H7 (cell line): ENCODE data around the gene LITAF. TPM values are rescaled to one million over a fixed set of nuclear protein-coding genes. Genes with fewer than 3 reads are reported as not detected.
A peak's percentile ranks its signal among the peaks of the same experiment; 100 is the strongest.
"Not testable (repeated sequence)": the region's sequence is repeated elsewhere in the genome, so short reads cannot be mapped to it uniquely, and the experiment has no call there.

Experiments used
- DNase-seq: peaks from one replicate; pipeline ENCODE4 v3.0.0; 2012
- H3K27me3 ChIP-seq: 2 replicates; pipeline ENCODE4 v1.6.0; 2011; ENCODE audit warnings: mild to moderate bottlenecking, low read length; ENCODE audit not compliant: control insufficient read depth, insufficient read depth
- H3K36me3 ChIP-seq: replicated peaks from 2 replicates; pipeline ENCODE4 v1.5.1; 2011; ENCODE audit warnings: low read length; ENCODE audit not compliant: control insufficient read depth, insufficient read depth
- H3K4me3 ChIP-seq: 2 replicates; pipeline ENCODE4 v1.5.1; 2011; ENCODE audit warnings: low read depth, mild to moderate bottlenecking, control low read depth, low read length, moderate library complexity; ENCODE audit not compliant: insufficient read depth
- total RNA-seq: library from RNA; depleted of rRNA; stranded (reverse); fragments of >200 nt; shearing (Covaris generic); gene quantifications from 2 replicates; pipeline ENCODE4 v1.2.3, GENCODE V29; 2014

Gene LITAF
- total RNA-seq, 1 experiment from 2014 or later, result 71.8 TPM

DNA sequence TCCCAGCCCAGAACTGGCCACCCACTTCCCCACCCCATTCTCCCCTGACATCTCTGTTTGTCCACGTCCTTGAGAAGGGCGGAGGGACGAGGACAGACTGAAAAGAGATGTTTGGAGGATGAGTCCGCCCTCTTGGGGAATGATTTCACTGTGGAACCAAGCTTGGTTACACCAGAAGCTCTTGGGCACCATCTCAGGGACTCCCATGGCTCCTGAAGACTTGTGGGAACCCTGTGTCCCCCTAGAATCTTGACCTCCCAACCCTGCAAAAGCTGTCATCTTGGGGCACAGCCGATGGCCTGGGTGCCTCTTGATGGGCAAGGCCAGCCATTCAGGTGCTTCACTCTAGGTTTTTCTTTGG lies 25.9 kb upstream of the LITAF start:
- no peak for DNase-seq
- Histone ChIP-seq H3K27me3 (no peaks in the 10 kb centered on the region), H3K4me3 (no peak overlapping the region), H3K36me3 (no peaks in the 10 kb centered on the region)

GRCh38 chr16:11611871-11612664 lies 25.3 kb upstream of the LITAF start:
- DNase-seq, result peak; percentile 74
- Histone ChIP-seq H3K27me3 (no peaks in the 10 kb centered on the region), H3K4me3 (no peak overlapping the region), H3K36me3 (no peaks in the 10 kb centered on the region)

DNA sequence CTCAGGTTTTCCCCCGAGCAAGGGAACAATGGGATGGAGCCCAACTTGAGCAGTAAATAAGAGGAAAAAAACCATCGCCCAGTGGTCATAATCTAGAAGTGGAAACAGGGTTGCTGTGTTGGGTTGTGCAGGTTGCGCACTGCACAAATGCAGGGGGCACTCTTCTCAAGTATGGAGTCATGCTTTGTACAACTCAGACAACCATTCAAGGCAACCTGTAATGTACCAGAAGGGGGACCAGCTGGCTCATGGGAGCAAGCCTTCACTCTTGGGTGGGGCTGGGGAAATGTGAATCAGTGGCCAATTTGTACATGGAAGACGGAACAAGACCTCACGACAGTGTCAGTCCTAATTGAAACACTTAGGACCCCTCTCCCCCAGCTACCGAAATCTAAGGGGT lies 23.9 kb upstream of the LITAF start:
- Histone ChIP-seq H3K27me3 (no peaks in the 10 kb centered on the region), H3K4me3 (no peak overlapping the region), H3K36me3 (no peaks in the 10 kb centered on the region)
- no peak for DNase-seq

DNA sequence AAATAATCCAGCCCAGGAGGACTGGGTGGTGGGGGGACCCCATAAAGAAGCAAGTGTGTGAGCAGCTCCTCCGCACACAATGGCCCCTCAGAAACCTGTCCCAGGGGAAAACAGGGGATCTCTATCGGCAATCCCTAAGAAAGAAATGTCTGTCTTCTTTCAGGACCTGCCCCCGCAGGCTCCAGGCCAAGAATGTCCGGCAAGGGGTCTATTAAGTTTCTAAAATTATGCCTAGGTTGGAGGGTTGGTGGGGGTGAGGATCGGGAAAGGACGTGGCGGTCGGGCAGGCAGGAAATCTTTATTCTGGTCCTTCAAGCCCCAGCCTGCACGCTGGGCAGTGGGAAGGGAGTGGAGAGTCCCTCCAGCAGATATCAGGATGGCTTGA lies 23.4 kb upstream of the LITAF start:
- Histone ChIP-seq H3K27me3 (no peaks in the 10 kb centered on the region), H3K4me3 (no peak overlapping the region), H3K36me3 (no peaks in the 10 kb centered on the region)
- no peak for DNase-seq

- H3K4me3 ChIP-seq, result no peak overlapping the region
- no peak for DNase-seq
- H3K27me3 ChIP-seq, result no peaks in the 10 kb centered on the region
- H3K36me3 ChIP-seq, result no peaks in the 10 kb centered on the region
These were observed 22.9 kb upstream of the LITAF start for GRCh38 chr16:11609474-11610120.

GRCh38 chr16:11605891-11606290 lies 19.2 kb upstream of the LITAF start:
- H3K36me3 ChIP-seq, result no peaks in the 10 kb centered on the region
- no peaks in the 10 kb centered on the region for H3K27me3 ChIP-seq
- DNase-seq, result no peak
- no peak overlapping the region for H3K4me3 ChIP-seq

GRCh38 chr16:11605564-11605886 lies 18.8 kb upstream of the LITAF start:
- Histone ChIP-seq H3K4me3 (no peak overlapping the region), H3K27me3 (no peaks in the 10 kb centered on the region)

GRCh38 chr16:11604783-11605563 lies 18.3 kb upstream of the LITAF start:
- no peaks in the 10 kb centered on the region for H3K27me3 ChIP-seq
- no peak overlapping the region for H3K4me3 ChIP-seq
- no peak for DNase-seq
- no peaks in the 10 kb centered on the region for H3K36me3 ChIP-seq

More at GRCh38 chr16:11605564-11605886, 18.8 kb upstream of the LITAF start:
- no peaks in the 10 kb centered on the region for H3K36me3 ChIP-seq
- DNase-seq, result no peak

- H3K27me3 ChIP-seq, H3K4me3 ChIP-seq, H3K36me3 ChIP-seq, DNase-seq: not testable (repeated sequence)
These were observed 17.6 kb upstream of the LITAF start for GRCh38 chr16:11604296-11604695.

DNA sequence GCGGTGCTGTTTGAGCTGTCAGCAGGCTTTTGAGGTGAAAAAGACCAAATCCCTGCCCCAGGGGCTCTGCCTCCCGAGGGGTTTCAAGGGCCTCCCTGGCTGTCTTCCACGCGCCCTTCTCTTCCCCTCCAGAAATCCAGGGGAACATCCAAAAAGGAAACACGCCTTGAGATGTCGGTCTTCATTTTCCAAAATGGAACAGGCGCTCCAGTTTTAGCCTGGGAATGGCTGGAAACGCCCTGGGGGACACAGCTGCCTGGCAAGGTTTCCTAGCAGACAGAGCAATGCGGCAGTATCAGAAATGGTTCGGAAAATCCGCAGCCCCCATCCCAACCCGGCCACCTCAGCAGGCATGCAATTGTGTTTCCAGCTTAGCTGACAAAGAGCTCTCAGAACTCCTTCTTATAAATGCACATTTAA lies 16.6 kb upstream of the LITAF start:
- peak; percentile 72 for DNase-seq
- no peaks in the 10 kb centered on the region for H3K27me3 ChIP-seq
- no peaks in the 10 kb centered on the region for H3K36me3 ChIP-seq
- H3K4me3 ChIP-seq, result no peak overlapping the region

- no peaks in the 10 kb centered on the region for H3K36me3 ChIP-seq
- no peak overlapping the region for H3K4me3 ChIP-seq
- no peaks in the 10 kb centered on the region for H3K27me3 ChIP-seq
- no peak for DNase-seq
These were observed 15.6 kb upstream of the LITAF start for GRCh38 chr16:11602321-11602720.

- no peak overlapping the region for H3K4me3 ChIP-seq
- H3K27me3 ChIP-seq, result no peaks in the 10 kb centered on the region
- no peak for DNase-seq
- H3K36me3 ChIP-seq, result no peaks in the 10 kb centered on the region
These were observed 15.2 kb upstream of the LITAF start for GRCh38 chr16:11601911-11602310.

GRCh38 chr16:11601425-11601824 lies 14.7 kb upstream of the LITAF start:
- DNase-seq, result no peak
- H3K36me3 ChIP-seq, result no peaks in the 10 kb centered on the region
- no peaks in the 10 kb centered on the region for H3K27me3 ChIP-seq
- H3K4me3 ChIP-seq, result no peak overlapping the region

- Histone ChIP-seq H3K4me3 (no peak overlapping the region), H3K27me3 (no peaks in the 10 kb centered on the region), H3K36me3 (no peaks in the 10 kb centered on the region)
- no peak for DNase-seq
These were observed 12.9 kb upstream of the LITAF start for GRCh38 chr16:11599579-11599978.
